Fibroblast of lung (primary cell): ENCODE data around the gene PRDM16. TPM values are rescaled to one million over a fixed set of nuclear protein-coding genes. Genes with fewer than 3 reads are reported as not detected.

ENCODE experiments used
- DNase-seq, 2 donors: peaks; one replicate each; pipeline versions ENCODE4 v3.0.0 to v3.0.0-alpha.2; 2010; ENCODE audit warnings: low read depth in 2 of 2
- H2AFZ ChIP-seq: 2 replicates; pipeline ENCODE4 v1.5.1; 2012; ENCODE audit warnings: low read length, control low read depth, inconsistent platforms
- H3K27ac ChIP-seq: 2 replicates; pipeline ENCODE4 v1.5.1; 2011; ENCODE audit warnings: low read length, control low read depth; ENCODE audit not compliant: insufficient read depth
- H3K27me3 ChIP-seq: 2 replicates; pipeline ENCODE4 v1.5.1; 2011; ENCODE audit warnings: mild to moderate bottlenecking, low read length; ENCODE audit not compliant: control insufficient read depth, insufficient read depth
- H3K36me3 ChIP-seq: 2 replicates; pipeline ENCODE4 v1.5.1; 2011; ENCODE audit warnings: low read length; ENCODE audit not compliant: control insufficient read depth, insufficient read depth
- H3K4me1 ChIP-seq: 2 replicates; pipeline ENCODE4 v1.5.1; 2011; ENCODE audit warnings: low read length; ENCODE audit not compliant: control insufficient read depth, insufficient read depth; ENCODE audit errors: extremely low read depth
- H3K4me2 ChIP-seq: 2 replicates; pipeline ENCODE4 v1.5.1; 2011; ENCODE audit warnings: low read length, control low read depth; ENCODE audit not compliant: insufficient read depth; ENCODE audit errors: extremely low read depth
- H3K4me3 ChIP-seq, 4 experiments: fragments of 200-600 bp in 1 of 4; sonication (generic) in 1 of 4; replicated peaks in 1 of 4; 2 replicates each; pipeline ENCODE4 v1.5.1; 2011 to 2016; ENCODE audit warnings: low read length in 4 of 4, low read depth in 3 of 4, mild to moderate bottlenecking in 3 of 4, control low read depth in 2 of 4, inconsistent platforms in 1 of 4, mixed read lengths in 1 of 4; ENCODE audit not compliant: insufficient read depth in 1 of 4; ENCODE audit errors: control extremely low read depth in 1 of 4
- H3K79me2 ChIP-seq: 2 replicates; pipeline ENCODE4 v1.5.1; 2012; ENCODE audit warnings: mild to moderate bottlenecking, low read length, inconsistent platforms; ENCODE audit not compliant: control insufficient read depth, insufficient read depth
- H3K9ac ChIP-seq: 2 replicates; pipeline ENCODE4 v1.5.1; 2011; ENCODE audit warnings: mild to moderate bottlenecking, low read length, control low read depth; ENCODE audit not compliant: insufficient read depth
- H3K9me3 ChIP-seq: 2 replicates; pipeline ENCODE4 v1.5.1; 2012; ENCODE audit warnings: low read depth, low read length; ENCODE audit not compliant: control insufficient read depth, insufficient read depth
- H4K20me1 ChIP-seq: 2 replicates; pipeline ENCODE4 v1.5.1; 2011; ENCODE audit warnings: low read length; ENCODE audit not compliant: control insufficient read depth, insufficient read depth; ENCODE audit errors: extremely low read depth
- EZH2 ChIP-seq: IDR thresholded peaks from 2 replicates; pipeline ENCODE4 v1.5.1; 2012; ENCODE audit warnings: low read length, control low read depth, mild to moderate bottlenecking; ENCODE audit errors: missing control alignments
- polyA plus RNA-seq, 2 donors: library from polyadenylated mRNA; depleted of rRNA in 1 of 2; stranded (reverse) in 1 of 2; unstranded in 1 of 2; fragments of >200 nt; gene quantifications; 2 replicates each; pipeline ENCODE4 v1.2.1, GENCODE V29; 2011 to 2012; ENCODE audit warnings: missing spikeins in 1 of 2
- total RNA-seq: library from RNA; depleted of rRNA; stranded (reverse); fragments of >200 nt; gene quantifications from 2 replicates; pipeline ENCODE4 v1.2.1, GENCODE V29; 2014
- TF ChIP-seq, protein P1 (sequence below), 2 donors: IDR thresholded peaks in 1 of 2; conservative IDR thresholded peaks in 1 of 2; 1 replicate in 1 of 2; 2 replicates in 1 of 2; pipeline ENCODE4 v1.5.1; 2011 to 2012; ENCODE audit warnings: low read length in 2 of 2, control low read depth in 1 of 2, inconsistent platforms in 1 of 2, low read depth in 1 of 2, mild to moderate bottlenecking in 1 of 2

Gene PRDM16
- total and polyA plus RNA-seq, 2 donors (not counting 1 experiment from before 2014, with no cell fraction given) = 0.30 to 1.8 TPM

DNA sequence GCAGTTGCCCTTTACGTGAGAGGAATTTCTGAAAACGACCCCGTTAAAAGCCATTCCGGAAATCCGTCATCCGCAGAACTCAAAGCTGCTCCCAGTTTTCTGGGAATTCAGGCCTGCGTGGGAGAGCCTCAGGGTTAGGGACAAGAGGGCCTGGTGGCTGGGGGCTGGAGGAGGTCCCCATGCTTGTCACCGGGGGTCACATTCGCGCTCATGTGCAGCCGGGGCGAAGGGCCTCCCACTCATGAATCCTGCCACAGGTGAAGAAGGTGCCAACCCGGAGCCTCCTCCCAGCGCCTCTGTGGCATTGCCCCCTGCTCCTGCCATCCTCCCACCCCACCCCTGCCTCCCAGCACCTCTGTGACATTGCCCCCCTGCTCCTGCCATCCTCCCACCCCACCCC, 98.3 kb downstream of the PRDM16 start:
- no peaks in the 10 kb centered on the region for H3K36me3 ChIP-seq
- H3K4me1 ChIP-seq = peaks cover 2% of the 10 kb centered on the region
- H3K79me2 ChIP-seq = no peaks in the 10 kb centered on the region
- H3K4me3 ChIP-seq = no peak overlapping the region
- TF ChIP-seq EZH2 = no peak
- TF ChIP-seq, protein P1, sequence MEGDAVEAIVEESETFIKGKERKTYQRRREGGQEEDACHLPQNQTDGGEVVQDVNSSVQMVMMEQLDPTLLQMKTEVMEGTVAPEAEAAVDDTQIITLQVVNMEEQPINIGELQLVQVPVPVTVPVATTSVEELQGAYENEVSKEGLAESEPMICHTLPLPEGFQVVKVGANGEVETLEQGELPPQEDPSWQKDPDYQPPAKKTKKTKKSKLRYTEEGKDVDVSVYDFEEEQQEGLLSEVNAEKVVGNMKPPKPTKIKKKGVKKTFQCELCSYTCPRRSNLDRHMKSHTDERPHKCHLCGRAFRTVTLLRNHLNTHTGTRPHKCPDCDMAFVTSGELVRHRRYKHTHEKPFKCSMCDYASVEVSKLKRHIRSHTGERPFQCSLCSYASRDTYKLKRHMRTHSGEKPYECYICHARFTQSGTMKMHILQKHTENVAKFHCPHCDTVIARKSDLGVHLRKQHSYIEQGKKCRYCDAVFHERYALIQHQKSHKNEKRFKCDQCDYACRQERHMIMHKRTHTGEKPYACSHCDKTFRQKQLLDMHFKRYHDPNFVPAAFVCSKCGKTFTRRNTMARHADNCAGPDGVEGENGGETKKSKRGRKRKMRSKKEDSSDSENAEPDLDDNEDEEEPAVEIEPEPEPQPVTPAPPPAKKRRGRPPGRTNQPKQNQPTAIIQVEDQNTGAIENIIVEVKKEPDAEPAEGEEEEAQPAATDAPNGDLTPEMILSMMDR (conservative IDR thresholded peaks at IDR 0.05 in 1 of 2, IDR thresholded peaks at IDR 0.05 in 1 of 2; ENCODE audit: low read depth in 1 of 2, low read length in 2 of 2) = no peak
- no peak overlapping the region for H3K27ac ChIP-seq
- no peak overlapping the region for H3K9ac ChIP-seq
- no peaks in the 10 kb centered on the region for H3K27me3 ChIP-seq
- H2AFZ ChIP-seq = no peak overlapping the region
- H3K4me2 ChIP-seq = no peak overlapping the region
- no peak for DNase-seq
- no peaks in the 10 kb centered on the region for H4K20me1 ChIP-seq
- no peaks in the 10 kb centered on the region for H3K9me3 ChIP-seq

DNA sequence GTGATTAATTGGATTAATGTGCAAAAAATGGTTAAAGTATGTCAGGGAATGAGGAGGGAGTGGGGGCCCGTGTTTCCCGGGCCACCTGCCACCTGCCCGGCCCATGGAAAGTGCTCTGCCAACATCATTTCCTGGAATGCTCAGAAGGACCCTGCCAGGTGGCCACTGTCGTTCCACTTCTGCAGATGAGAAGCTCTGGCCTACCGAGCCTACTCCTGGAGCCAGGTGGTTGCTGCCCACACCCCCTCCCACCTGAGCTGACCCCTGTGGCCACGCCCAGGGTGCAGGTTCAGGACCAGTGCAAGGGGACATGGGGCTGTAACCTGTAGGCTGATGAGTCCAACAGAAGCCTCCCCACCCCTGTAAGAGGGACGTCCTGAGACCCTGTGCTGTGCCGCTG, 99.7 kb downstream of the PRDM16 start:
- Histone ChIP-seq H3K36me3 (no peaks in the 10 kb centered on the region), H3K27me3 (no peaks in the 10 kb centered on the region), H3K79me2 (no peaks in the 10 kb centered on the region), H3K4me2 (no peak overlapping the region), H2AFZ (no peak overlapping the region), H3K27ac (no peak overlapping the region), H3K4me1 (peaks cover 2% of the 10 kb centered on the region), H3K9ac (no peak overlapping the region), H3K4me3 (no peak overlapping the region), H3K9me3 (no peaks in the 10 kb centered on the region), H4K20me1 (no peaks in the 10 kb centered on the region)
- no peak for TF ChIP-seq EZH2
- TF ChIP-seq, protein P1 (conservative IDR thresholded peaks at IDR 0.05 in 1 of 2, IDR thresholded peaks at IDR 0.05 in 1 of 2; ENCODE audit: low read depth in 1 of 2, low read length in 2 of 2) = no peak
- DNase-seq = no peak

DNA sequence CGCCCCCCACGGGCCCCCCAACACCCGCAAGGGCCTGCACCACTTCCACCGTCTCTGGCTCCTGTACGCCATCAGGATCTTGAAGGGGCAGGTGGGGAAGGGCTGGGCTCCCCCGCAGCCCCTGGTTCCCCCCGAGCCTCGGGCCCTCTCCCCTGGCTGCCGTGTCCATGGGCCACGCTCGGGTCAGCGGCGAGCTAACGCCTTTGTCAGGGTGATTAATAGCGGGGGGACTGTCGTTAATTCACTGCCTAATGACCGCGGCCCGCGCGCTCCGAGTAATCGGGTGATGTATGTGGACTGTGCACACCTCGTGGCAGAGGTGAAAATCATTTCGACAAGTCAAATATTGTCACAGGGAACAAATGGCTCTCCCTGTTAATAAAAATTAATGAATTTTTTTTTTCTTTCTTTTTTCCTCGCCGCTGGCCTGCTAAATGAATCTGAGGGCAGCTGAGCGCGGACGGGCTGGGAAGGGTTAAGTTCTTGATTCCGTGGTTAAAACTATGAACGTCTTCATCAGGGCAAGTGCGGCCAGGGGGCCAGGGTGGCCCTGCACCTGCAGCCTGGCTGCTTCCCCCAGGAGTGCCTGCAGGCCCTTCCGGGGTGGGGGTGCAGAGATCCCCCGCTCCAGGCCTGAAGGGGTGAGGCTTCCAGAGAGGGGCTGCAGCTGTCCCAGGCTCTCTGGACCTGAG, 100.8 kb downstream of the PRDM16 start:
- no peaks in the 10 kb centered on the region for H3K27me3 ChIP-seq
- H3K9me3 ChIP-seq = no peaks in the 10 kb centered on the region
- no peak overlapping the region for H3K4me2 ChIP-seq
- H4K20me1 ChIP-seq = no peaks in the 10 kb centered on the region
- H3K9ac ChIP-seq = no peak overlapping the region
- no peaks in the 10 kb centered on the region for H3K79me2 ChIP-seq
- H3K4me1 ChIP-seq = peaks cover 2% of the 10 kb centered on the region
- TF ChIP-seq, protein P1 (conservative IDR thresholded peaks at IDR 0.05 in 1 of 2, IDR thresholded peaks at IDR 0.05 in 1 of 2; ENCODE audit: low read depth in 1 of 2, low read length in 2 of 2) = no peak
- no peak for TF ChIP-seq EZH2
- no peak overlapping the region for H3K4me3 ChIP-seq
- H2AFZ ChIP-seq = no peak overlapping the region
- no peaks in the 10 kb centered on the region for H3K36me3 ChIP-seq
- H3K27ac ChIP-seq = no peak overlapping the region
- DNase-seq = no peak
